ENCODE measurements around the gene CPNE4.

DNA sequence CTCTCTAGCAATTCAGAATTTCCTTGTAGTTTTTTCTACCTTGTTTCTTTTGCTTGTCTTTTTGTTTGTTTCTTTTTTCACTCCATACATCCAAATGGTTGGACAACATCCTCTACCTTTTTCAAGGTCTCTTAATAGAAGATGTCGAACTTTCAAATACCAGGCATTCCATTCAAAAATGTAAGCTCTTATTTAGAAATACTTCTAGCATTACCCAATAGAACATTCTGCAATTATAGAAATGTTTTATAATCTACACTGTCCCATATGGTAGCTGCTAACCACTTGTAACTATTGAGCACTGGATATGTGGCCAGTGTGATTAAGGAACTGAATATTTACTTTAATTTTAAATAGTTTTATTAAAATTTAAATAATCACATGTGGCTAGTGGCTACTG lies 335.8 kb downstream of the CPNE4 start:
- TF ChIP-seq, protein P1, sequence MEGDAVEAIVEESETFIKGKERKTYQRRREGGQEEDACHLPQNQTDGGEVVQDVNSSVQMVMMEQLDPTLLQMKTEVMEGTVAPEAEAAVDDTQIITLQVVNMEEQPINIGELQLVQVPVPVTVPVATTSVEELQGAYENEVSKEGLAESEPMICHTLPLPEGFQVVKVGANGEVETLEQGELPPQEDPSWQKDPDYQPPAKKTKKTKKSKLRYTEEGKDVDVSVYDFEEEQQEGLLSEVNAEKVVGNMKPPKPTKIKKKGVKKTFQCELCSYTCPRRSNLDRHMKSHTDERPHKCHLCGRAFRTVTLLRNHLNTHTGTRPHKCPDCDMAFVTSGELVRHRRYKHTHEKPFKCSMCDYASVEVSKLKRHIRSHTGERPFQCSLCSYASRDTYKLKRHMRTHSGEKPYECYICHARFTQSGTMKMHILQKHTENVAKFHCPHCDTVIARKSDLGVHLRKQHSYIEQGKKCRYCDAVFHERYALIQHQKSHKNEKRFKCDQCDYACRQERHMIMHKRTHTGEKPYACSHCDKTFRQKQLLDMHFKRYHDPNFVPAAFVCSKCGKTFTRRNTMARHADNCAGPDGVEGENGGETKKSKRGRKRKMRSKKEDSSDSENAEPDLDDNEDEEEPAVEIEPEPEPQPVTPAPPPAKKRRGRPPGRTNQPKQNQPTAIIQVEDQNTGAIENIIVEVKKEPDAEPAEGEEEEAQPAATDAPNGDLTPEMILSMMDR (IDR thresholded peaks at IDR 0.05; ENCODE audit: extremely low read depth in 1 of 2, insufficient read depth in 1 of 2, low read depth in 1 of 2, low read length in 2 of 2) = no peak
- TF ChIP-seq EZH2 (IDR thresholded peaks at IDR 0.05; ENCODE audit: borderline replicate concordance, low read depth, low read length, severe bottlenecking) (no peak), POLR2AphosphoS5 (IDR thresholded peaks at IDR 0.05; ENCODE audit: insufficient read depth, low read depth, low read length) (no peak), MYC (IDR thresholded peaks at IDR 0.05; ENCODE audit: low read depth, low read length) (no peak)

All from endothelial cell of umbilical vein (primary cell).